ENCODE results near the gene FBXO21.

- no peak for TF ChIP-seq CTCF (IDR thresholded peaks at IDR 0.05)
- TF ChIP-seq POLR2AphosphoS5 (IDR thresholded peaks at IDR 0.05) = no peak
Measured at GRCh38 chr12:117167769-117168168, 22.5 kb downstream of the FBXO21 start.
